Astrocyte of the cerebellum (primary cell): ENCODE results near the gene MAST3.

ENCODE experiments used
- DNase-seq: peaks from one replicate; pipeline ENCODE4 v3.0.0-alpha.2; 2011; ENCODE audit warnings: low read depth
- H3K4me3 ChIP-seq: 2 replicates; pipeline ENCODE4 v1.5.1; 2011; ENCODE audit warnings: mild to moderate bottlenecking, low read depth, low read length, moderate library complexity
- CTCF ChIP-seq: IDR thresholded peaks from 2 replicates; pipeline ENCODE4 v1.5.1; 2012; ENCODE audit warnings: low read length, low read depth, moderate library complexity, mild to moderate bottlenecking; ENCODE audit errors: missing control alignments
- in situ Hi-C: cut with HindIII; loops from 2 replicates; pipeline ENCODE4 v1.10.0; 2017; ENCODE audit warnings: low sequenced_read_pairs

Gene MAST3

DNA sequence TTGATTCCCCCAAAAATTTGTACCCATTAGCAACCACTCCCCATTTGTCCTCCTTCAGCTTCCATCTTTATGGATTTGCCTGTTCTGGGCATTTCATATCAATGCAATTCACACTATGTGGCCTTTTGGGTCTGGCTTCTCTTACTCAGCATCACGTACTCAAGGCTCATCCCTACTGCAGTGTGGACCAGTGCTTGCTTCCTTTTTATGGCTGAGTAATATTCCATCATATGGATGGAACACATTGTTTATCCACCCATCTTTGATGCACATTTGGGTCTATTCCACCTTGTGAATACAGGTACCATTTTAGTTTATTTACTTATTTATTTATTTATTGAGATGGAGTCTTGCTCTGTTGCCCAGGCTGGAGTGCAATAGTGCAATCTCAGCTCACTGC lies 42.9 kb downstream of the MAST3 start:
- in situ Hi-C loops: no loop called here
- DNase-seq: no peak
- TF ChIP-seq CTCF: no peak
- H3K4me3 ChIP-seq: no peak overlapping the region

DNA sequence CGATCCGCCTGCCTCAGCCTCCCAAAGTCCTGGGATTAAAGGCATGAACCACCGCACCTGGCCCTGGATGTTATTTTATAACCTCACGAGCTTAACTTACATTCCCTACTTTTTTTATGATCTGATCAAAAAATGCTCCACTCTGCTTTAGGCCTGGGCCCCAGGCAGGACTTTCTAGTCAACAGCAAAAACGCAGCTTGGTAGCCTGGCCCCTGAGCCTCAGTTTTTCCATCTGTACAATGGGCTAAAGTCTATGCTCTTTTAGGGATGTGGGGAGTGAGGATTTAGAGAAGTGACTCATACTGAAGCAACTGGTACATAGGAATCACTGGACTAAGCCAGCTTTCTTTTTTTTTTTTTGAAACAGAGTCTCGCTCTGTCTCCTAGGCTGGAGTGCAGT lies 43.5 kb downstream of the MAST3 start:
- no peak for DNase-seq
- no peak overlapping the region for H3K4me3 ChIP-seq
- TF ChIP-seq CTCF: no peak
- in situ Hi-C loops: no loop called here

DNA sequence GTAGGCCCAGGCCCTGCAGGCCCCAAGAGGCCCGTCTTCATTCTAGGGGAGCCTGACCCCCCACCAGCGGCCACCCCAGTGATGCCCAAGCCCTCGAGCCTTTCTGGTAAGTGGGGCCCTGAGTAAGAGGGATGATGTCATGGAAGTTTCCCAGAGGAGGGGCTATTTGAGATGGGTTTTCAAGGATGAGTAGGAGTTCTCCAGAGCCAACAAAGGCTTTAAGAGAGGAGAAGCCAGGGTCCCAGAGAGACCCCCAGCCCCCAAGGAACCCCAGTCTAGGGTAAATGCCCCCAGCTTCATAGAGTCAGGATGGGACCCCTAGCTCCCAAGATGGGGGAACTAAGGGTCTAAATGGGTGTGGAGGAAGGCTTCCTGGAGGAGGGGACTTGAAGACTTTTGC lies 46.3 kb downstream of the MAST3 start:
- no peak overlapping the region for H3K4me3 ChIP-seq
- DNase-seq: no peak
- TF ChIP-seq CTCF: no peak
- in situ Hi-C loops: no loop called here

DNA sequence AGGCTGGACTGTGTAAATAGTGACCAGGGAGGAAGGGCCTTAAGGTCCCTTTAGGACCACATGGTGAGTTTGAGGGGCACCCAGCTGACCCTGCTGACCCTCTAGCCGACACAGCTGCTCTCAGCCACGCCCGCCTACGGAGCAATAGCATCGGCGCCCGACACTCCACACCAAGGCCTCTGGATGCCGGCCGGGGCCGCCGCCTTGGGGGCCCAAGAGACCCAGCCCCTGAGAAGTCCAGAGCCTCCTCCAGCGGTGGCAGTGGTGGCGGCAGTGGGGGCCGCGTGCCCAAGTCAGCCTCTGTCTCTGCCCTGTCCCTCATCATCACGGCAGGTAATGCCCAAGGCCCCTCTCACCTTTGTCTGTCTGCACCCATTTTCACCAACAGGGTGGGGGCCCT lies 46.8 kb downstream of the MAST3 start:
- in situ Hi-C loops: no loop called here

DNA sequence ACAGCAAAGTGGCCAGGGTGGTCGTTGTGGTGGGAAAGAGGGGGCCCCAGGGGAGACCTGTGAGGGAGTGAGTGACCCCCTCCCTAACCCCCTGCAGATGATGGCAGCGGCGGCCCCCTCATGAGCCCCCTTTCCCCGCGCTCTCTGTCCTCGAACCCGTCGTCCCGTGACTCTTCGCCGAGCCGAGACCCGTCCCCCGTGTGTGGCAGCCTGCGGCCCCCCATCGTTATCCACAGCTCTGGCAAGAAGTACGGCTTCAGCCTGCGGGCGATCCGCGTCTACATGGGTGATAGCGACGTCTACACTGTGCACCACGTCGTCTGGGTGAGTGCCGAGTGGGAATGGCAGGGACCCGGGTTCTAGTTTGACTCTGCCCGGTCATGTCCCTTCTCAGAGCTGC lies 47.3 kb downstream of the MAST3 start:
- no peak overlapping the region for H3K4me3 ChIP-seq
- no peak for DNase-seq
- in situ Hi-C loops: no loop called here
- TF ChIP-seq CTCF: no peak

More for the DNA sequence above, 46.8 kb downstream of the MAST3 start:
- DNase-seq: no peak
- H3K4me3 ChIP-seq: no peak overlapping the region
- TF ChIP-seq CTCF: no peak

DNA sequence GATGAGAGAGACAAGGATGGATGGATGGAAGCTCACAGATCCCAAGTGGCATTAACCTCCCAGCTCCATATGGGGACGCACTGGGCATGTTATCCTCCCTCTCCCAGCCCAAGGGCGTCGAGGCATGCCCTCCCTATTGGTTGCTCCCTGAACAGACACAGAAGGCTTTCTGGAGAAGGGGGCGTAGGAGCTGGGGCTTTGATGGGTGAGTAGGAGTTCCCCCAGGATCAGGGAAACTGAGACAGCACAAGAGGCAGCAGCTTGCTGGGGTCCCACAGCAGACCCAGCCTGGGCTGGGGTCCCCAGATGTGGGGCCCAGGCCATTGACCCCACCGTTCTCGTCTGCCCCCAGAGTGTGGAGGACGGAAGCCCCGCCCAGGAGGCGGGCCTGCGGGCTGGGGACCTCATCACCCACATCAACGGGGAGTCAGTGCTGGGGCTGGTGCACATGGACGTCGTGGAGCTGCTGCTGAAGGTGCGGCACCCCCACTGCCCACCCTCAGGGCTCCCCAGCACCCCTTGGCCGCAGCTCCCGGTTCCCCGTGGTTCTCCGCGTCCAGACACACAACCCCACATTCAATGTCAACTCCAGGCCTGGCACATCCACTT lies 47.9 kb downstream of the MAST3 start:
- no peak overlapping the region for H3K4me3 ChIP-seq
- no peak for TF ChIP-seq CTCF
- in situ Hi-C loops: no loop called here
- no peak for DNase-seq
